Endothelial cell of umbilical vein (primary cell): Measurements from ENCODE around the gene SLC15A2. TPM values are rescaled to one million over a fixed set of nuclear protein-coding genes. Genes with fewer than 3 reads are reported as not detected.

Experiments
- BruUV-seq: library from RNA; stranded (reverse); fragments of 400-500 nt; replicated peaks from 2 replicates; lab custom pipeline; 2021; lab: Mats Ljungman, UMichigan
- CTCF ChIA-PET: fragments of 300-600, 350-600 bp; sonication (Branson Sonifier 250); formaldehyde crosslinking; loops from one replicate; lab custom pipeline; 2021; ENCODE audit warnings: antibody characterized with exemption, inconsistent platforms; lab: Charles Lee
- POLR2A ChIA-PET: fragments of 300-600, 350-600 bp; sonication (Branson Sonifier 250); formaldehyde crosslinking; loops from one replicate; lab custom pipeline; 2021; ENCODE audit warnings: antibody characterized with exemption, inconsistent platforms; lab: Charles Lee
- DNase-seq: peaks from one replicate; pipeline ENCODE4 v3.0.0-alpha.2; 2011; ENCODE audit warnings: low read depth, low spot score
- FAIRE-seq: peaks from 2 replicates; lab custom pipeline; 2011; peaks lifted over from hg19 to GRCh38; lab: Jason Lieb, UNC
- H2AFZ ChIP-seq: 2 replicates; pipeline ENCODE4 v1.6.0; 2012; ENCODE audit warnings: low read depth, low read length, control low read depth, inconsistent platforms
- H3K27ac ChIP-seq: 2 replicates; pipeline ENCODE4 v1.5.1; 2011; ENCODE audit warnings: low read depth, mild to moderate bottlenecking, control low read depth, low read length, moderate library complexity; ENCODE audit not compliant: insufficient read depth
- H3K27me3 ChIP-seq, 2 experiments: 2 replicates each; pipeline versions ENCODE4 v1.6.0 to v1.6.1; 2011; ENCODE audit warnings: low read length in 2 of 2, mixed read lengths in 1 of 2; ENCODE audit not compliant: control insufficient read depth in 2 of 2, insufficient read depth in 2 of 2
- H3K36me3 ChIP-seq, 2 experiments: 2 replicates in 1 of 2; 3 replicates in 1 of 2; pipeline ENCODE4 v1.5.1; 2011; ENCODE audit warnings: low read length in 2 of 2, mild to moderate bottlenecking in 1 of 2, moderate library complexity in 1 of 2; ENCODE audit not compliant: control insufficient read depth in 2 of 2, insufficient read depth in 2 of 2; ENCODE audit errors: extremely low read depth in 1 of 2
- H3K4me1 ChIP-seq: 3 replicates; pipeline ENCODE4 v1.5.1; 2011; ENCODE audit warnings: mild to moderate bottlenecking, low read length; ENCODE audit not compliant: control insufficient read depth, insufficient read depth; ENCODE audit errors: extremely low read depth
- H3K4me2 ChIP-seq: 2 replicates; pipeline ENCODE4 v1.6.1; 2011; ENCODE audit warnings: low read length, control low read depth, mixed read lengths; ENCODE audit not compliant: insufficient read depth
- H3K4me3 ChIP-seq, 3 experiments: fragments of 200-600 bp in 1 of 3; sonication (generic), shearing (Covaris generic) in 1 of 3; replicated peaks in 1 of 3; 2 replicates each; pipeline ENCODE4 v1.5.1; 2011 to 2016; ENCODE audit warnings: control low read depth in 3 of 3, low read length in 3 of 3, mild to moderate bottlenecking in 2 of 3, inconsistent platforms in 1 of 3, low read depth in 1 of 3, moderate library complexity in 1 of 3; ENCODE audit not compliant: insufficient read depth in 1 of 3
- H3K79me2 ChIP-seq: 2 replicates; pipeline ENCODE4 v1.6.0; 2012; ENCODE audit warnings: low read length, inconsistent platforms; ENCODE audit not compliant: control insufficient read depth, insufficient read depth
- H3K9ac ChIP-seq: replicated peaks from 2 replicates; pipeline ENCODE3; 2011; ENCODE audit warnings: low read length, control low read depth; ENCODE audit not compliant: insufficient read depth; ENCODE audit errors: extremely low read depth
- H3K9me1 ChIP-seq: replicated peaks from 3 replicates; pipeline ENCODE4 v1.6.0; 2011; ENCODE audit warnings: mild to moderate bottlenecking, low read length; ENCODE audit not compliant: control insufficient read depth, insufficient read depth; ENCODE audit errors: extremely low read depth
- H3K9me3 ChIP-seq: replicated peaks from 2 replicates; pipeline ENCODE4 v1.5.1; 2012; ENCODE audit warnings: low read length, inconsistent platforms; ENCODE audit not compliant: control insufficient read depth, insufficient read depth
- H4K20me1 ChIP-seq: replicated peaks from 2 replicates; pipeline ENCODE3; 2011; ENCODE audit warnings: mild to moderate bottlenecking, low read length; ENCODE audit not compliant: control insufficient read depth, insufficient read depth; ENCODE audit errors: extremely low read depth
- EZH2 ChIP-seq: IDR thresholded peaks from 2 replicates; pipeline ENCODE4 v1.6.1; 2012; ENCODE audit warnings: borderline replicate concordance, low read depth, mild to moderate bottlenecking, moderate library complexity, low read length, inconsistent platforms; ENCODE audit not compliant: severe bottlenecking
- FOS ChIP-seq: IDR thresholded peaks from 2 replicates; pipeline ENCODE4 v1.6.1; 2011; ENCODE audit warnings: mild to moderate bottlenecking, low read length, moderate library complexity, borderline replicate concordance; ENCODE audit not compliant: insufficient read depth
- GATA2 ChIP-seq: IDR thresholded peaks from 2 replicates; pipeline ENCODE4 v1.7.0; 2011; ENCODE audit warnings: low read depth, mild to moderate bottlenecking, moderate library complexity, mixed read lengths, low read length; ENCODE audit not compliant: insufficient read length, insufficient read depth
- JUN ChIP-seq: IDR thresholded peaks from 2 replicates; pipeline ENCODE4 v1.6.1; 2011; ENCODE audit warnings: borderline replicate concordance, low read depth; ENCODE audit not compliant: insufficient read length, insufficient read depth
- MYC ChIP-seq: IDR thresholded peaks from one replicate; pipeline ENCODE4 v1.6.1; 2011; ENCODE audit warnings: mild to moderate bottlenecking, low read depth, low read length
- POLR2A ChIP-seq: IDR thresholded peaks from 2 replicates; pipeline ENCODE4 v1.6.1; 2012; ENCODE audit warnings: low read depth, mild to moderate bottlenecking, control low read depth, low read length
- POLR2AphosphoS5 ChIP-seq: IDR thresholded peaks from 2 replicates; pipeline ENCODE4 v1.6.1; 2012; ENCODE audit warnings: low read depth, mild to moderate bottlenecking, control low read depth, low read length, moderate library complexity; ENCODE audit not compliant: insufficient read depth
- dilution Hi-C: fragments of 300-500 bp; cut with MboI; formaldehyde crosslinking; loops from one replicate; pipeline ENCODE4 v1.15.0; 2019; ENCODE audit warnings: low sequenced_read_pairs; ENCODE audit not compliant: extremely low pct_ligation_motif_present
- intact Hi-C: fragments of 100-400 bp; cut with micrococcal nuclease; formaldehyde crosslinking; loops from one replicate; pipeline ENCODE4 v1.10.0; 2022
- polyA plus RNA-seq, 4 experiments: library from polyadenylated mRNA; depleted of rRNA in 3 of 4; stranded (reverse) in 3 of 4; unstranded in 1 of 4; fragments of >200 nt; gene quantifications; 2 replicates each; pipeline versions ENCODE4 v1.2.1 to v1.2.3, GENCODE V29; 2011 to 2012; ENCODE audit warnings: missing spikeins in 1 of 4
- total RNA-seq: library from RNA; stranded (reverse); gene quantifications from 2 replicates; pipeline ENCODE4 v1.2.3, GENCODE V29; 2021
- TF ChIP-seq, protein P1 (sequence below): IDR thresholded peaks from 2 replicates; pipeline ENCODE4 v1.6.1; 2011; ENCODE audit not compliant: insufficient read depth, insufficient read length
- TF ChIP-seq, protein P2 (sequence below), 2 donors: IDR thresholded peaks; 1 replicate in 1 of 2; 2 replicates in 1 of 2; pipeline ENCODE4 v1.5.1; 2011; ENCODE audit warnings: low read length in 2 of 2, mild to moderate bottlenecking in 2 of 2, moderate library complexity in 2 of 2, control low read depth in 1 of 2, inconsistent platforms in 1 of 2, low read depth in 1 of 2; ENCODE audit not compliant: insufficient read depth in 1 of 2; ENCODE audit errors: extremely low read depth in 1 of 2

The SLC15A2 gene
- total and polyA plus RNA-seq, 2 donors (not counting 3 experiments of a cell fraction or from before 2014, with no cell fraction given): 0.11 to 0.39 TPM

DNA sequence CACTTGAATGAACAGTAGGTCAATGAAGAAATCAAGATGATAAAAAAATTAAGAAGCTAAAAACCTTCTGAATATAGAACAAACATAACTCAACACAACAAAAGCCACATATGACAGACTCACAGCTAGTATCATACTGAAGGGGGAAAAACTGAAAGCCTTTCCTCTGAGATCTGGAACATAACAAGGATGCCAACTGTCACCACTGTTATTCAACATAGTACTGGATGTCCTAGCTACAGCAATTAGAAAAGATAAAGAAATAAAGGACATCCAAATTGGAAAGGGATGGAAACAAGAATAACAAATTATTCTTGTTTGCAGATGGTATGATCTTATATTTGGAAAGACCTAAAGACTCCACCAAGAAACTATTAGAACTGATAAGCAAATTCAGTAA is 67.1 kb downstream of the SLC15A2 start:
- TF ChIP-seq, protein P1, sequence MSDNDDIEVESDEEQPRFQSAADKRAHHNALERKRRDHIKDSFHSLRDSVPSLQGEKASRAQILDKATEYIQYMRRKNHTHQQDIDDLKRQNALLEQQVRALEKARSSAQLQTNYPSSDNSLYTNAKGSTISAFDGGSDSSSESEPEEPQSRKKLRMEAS: no peak
- no peak for TF ChIP-seq EZH2
- no peak for TF ChIP-seq JUN
- no peak for TF ChIP-seq MYC
- TF ChIP-seq POLR2A: no peak
- TF ChIP-seq, protein P2, sequence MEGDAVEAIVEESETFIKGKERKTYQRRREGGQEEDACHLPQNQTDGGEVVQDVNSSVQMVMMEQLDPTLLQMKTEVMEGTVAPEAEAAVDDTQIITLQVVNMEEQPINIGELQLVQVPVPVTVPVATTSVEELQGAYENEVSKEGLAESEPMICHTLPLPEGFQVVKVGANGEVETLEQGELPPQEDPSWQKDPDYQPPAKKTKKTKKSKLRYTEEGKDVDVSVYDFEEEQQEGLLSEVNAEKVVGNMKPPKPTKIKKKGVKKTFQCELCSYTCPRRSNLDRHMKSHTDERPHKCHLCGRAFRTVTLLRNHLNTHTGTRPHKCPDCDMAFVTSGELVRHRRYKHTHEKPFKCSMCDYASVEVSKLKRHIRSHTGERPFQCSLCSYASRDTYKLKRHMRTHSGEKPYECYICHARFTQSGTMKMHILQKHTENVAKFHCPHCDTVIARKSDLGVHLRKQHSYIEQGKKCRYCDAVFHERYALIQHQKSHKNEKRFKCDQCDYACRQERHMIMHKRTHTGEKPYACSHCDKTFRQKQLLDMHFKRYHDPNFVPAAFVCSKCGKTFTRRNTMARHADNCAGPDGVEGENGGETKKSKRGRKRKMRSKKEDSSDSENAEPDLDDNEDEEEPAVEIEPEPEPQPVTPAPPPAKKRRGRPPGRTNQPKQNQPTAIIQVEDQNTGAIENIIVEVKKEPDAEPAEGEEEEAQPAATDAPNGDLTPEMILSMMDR (IDR thresholded peaks at IDR 0.05; ENCODE audit: extremely low read depth in 1 of 2, insufficient read depth in 1 of 2, low read depth in 1 of 2, low read length in 2 of 2): no peak
- TF ChIP-seq FOS: no peak
- TF ChIP-seq GATA2: no peak
- no peak for TF ChIP-seq POLR2AphosphoS5
- Histone ChIP-seq H3K9me3 (no peaks in the 10 kb centered on the region), H3K4me3 (no peak overlapping the region), H3K9me1 (no peaks in the 10 kb centered on the region), H3K4me2 (no peak overlapping the region), H3K9ac (no peak overlapping the region), H4K20me1 (no peaks in the 10 kb centered on the region), H3K27me3 (no peaks in the 10 kb centered on the region), H3K79me2 (no peaks in the 10 kb centered on the region), H3K36me3 (no peaks in the 10 kb centered on the region), H3K4me1 (no peaks in the 10 kb centered on the region), H3K27ac (no peak overlapping the region), H2AFZ (no peak overlapping the region)
- BruUV-seq: no TSS peak
- dilution Hi-C loops (no loop called here), intact Hi-C loops (no loop called here)
- CTCF ChIA-PET: no interaction called here
- POLR2A ChIA-PET: no interaction called here
- no peak for FAIRE-seq
- no peak for DNase-seq
